Activated T-cell treated with anti-CD3 and anti-CD28 coated beads, Interleukin-2, amount 50 U/mL, for 48 hours (primary cell): Measurements from ENCODE around the gene PPFIA4.

Experiments
- DNase-seq, 2 experiments: peaks; one replicate each; pipeline ENCODE4 v3.0.0-alpha.2; 2020

The PPFIA4 gene

DNA sequence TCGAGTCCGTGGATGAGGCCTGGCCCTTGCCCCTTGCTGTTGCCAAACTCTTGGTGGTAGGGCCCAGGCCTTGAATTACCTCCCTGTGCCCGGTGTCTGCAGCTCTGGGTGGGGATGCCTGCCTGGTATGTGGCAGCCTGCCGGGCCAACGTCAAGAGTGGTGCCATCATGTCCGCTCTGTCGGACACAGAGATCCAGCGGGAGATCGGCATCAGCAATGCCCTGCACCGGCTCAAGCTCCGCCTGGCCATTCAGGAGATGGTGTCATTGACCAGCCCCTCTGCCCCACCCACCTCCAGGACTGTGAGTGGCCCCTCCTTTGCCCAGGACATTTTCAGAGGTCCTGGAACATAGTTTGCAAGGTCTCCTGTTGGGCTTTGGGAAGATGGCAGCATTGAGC lies 33.8 kb downstream of the PPFIA4 start:
- DNase-seq = no peak

DNA sequence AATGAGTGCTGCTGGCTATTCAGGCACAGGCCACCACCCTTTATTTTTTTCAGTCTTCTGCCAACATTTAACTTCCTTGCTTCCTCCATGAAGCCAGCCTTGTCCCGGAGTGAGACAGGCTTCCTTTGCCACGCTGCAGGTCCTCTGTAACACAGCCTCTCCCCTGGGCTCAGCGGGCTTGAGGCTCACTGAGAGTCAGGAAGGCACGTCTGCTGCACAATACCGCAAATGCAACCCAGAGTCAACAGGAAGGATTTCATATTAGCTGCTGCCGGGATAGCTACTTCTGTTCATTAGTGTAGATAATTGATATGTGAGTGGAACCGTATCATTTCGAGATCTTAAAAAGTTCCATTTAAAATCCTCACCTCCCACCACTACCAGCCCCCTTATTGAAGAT lies 37.0 kb downstream of the PPFIA4 start:
- DNase-seq = no peak

DNA sequence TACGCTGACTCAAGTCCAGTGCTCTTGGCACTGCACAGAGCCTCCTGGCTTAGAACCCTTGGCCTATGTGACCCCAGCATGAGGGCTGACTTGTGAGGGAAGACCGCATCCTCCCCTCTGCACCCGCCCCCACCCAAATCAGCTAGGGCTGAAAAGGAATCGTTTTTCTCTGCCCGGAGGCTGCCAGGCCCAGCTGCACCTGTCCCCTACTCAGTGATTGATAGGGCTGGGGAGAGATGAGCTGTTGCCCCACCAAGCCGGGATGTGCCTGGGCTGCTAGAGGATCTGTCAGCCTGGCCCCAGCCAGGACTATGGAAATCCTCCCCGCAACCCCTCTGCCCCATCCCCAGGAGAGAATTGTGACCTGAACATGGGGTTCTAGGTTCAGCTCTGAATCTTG lies 38.9 kb downstream of the PPFIA4 start:
- no peak for DNase-seq

DNA sequence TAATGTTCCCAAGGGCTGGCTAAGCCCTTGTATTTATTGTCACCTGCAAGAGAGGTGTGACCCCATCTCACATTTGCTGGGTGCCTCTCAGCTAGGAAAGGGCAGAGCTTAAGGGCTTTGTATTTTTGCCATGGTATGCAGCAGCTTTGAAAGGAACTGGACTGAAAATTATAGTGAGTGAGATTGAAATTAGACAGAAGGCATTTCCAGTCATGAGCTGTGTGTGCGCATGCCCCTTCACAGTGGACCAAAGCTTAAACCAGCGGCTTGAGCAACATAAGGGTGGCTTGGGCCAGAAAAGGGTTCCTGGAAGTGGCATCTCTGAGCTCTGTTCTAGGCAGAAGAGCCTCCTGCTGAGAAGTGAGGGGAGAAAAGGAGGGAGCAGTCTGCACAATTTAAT lies 39.7 kb downstream of the PPFIA4 start:
- DNase-seq = no peak

DNA sequence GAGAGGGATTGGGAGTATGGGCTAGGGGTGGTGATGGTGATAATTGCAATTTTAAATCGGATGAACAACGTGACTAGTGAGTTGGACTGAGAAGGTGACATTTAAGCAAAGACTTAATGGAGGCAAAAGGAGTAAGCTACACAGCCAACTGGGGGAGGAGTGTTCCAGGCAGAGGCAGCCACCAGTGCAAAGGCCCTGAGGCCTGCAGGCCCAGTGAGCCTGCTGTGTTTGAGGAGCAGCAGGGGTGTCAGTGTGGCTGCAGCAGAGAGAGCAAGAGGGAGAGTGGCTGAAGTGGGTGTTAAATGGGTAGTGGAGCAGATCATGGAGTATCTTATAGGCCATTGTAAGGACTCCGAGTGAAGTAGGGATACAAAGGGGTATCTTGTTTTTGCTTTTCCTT lies 40.7 kb downstream of the PPFIA4 start:
- DNase-seq = no peak

DNA sequence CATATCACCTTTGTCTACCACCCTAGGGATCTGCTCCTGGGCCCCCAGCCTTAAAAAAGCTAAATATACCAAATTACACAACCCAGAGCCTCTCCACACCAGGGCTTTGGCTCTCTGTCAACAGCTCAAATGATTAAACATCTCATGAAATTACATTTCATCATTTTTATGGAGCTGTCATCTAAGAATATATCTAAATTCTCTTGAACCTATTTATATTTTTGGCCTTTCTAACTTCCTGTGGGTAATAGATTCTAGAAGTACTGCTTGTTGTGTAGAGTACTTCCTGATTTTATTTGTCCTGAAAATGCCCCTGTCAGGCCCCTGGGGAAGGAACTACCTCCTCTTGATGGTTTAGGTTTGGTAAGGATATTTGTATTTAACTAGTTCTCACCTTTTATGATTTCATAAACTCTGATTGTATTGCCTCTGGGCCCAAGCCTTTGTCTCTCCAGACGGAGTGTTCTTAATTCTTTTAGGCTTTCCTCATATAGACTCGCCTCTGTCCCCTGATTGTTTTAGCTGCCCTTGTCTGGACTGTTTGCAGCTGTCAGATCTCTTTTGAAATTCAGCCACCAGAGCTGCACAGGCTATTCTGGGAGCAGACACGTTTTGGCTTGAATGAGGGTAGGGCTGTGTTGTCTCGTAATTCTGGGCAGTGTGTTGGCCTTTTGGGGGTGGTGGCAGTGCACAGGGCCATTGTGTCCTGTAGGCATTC lies 42.9 kb downstream of the PPFIA4 start:
- DNase-seq = no peak

DNA sequence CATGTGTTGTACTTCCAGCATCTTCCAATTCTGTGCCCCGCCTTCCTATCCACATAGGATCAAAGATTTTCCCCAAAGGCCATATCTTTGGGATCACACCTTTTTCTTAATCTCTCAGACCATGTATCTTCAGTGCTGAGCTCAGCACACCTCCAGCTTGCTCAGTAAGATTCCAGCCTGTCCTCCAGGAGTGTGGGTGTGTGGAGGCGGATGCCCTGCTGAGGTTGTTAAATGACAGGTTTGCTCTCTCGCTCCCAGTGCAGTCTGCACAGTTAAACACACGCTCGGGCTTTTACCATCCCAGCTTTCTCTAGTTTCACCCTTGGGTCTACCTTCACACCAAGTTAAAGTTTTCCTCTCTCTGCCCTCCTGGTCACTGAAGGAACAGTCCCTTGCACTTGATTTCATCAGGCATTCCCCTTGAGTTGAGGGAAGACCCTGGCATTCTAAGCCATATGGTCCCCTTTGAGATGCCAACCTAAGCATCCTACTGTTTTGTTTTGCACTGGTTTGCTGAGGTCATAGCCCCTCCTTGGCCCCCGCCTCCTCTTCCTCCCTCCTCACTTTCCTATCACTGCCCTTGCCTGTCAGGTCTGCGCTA lies 45.8 kb downstream of the PPFIA4 start:
- DNase-seq = no peak

DNA sequence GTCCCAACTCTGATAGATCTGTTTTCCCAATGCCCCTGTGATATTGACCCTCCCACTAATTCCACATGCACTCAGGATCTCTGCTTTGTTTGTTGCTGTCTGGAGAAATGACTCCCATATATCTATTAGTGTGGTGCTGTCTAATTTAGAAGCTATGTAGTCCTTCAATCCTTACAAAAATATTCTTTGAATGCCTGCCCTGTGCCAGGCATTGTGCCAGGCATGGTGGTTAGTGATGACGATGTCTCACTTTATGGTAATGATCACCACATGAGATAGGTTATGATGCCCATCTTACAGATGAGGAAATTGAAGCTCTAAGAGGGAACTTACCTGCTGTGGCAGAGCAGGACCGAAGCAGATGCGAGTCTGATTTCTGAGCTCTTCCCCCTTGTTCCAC lies 46.6 kb downstream of the PPFIA4 start:
- no peak for DNase-seq

DNA sequence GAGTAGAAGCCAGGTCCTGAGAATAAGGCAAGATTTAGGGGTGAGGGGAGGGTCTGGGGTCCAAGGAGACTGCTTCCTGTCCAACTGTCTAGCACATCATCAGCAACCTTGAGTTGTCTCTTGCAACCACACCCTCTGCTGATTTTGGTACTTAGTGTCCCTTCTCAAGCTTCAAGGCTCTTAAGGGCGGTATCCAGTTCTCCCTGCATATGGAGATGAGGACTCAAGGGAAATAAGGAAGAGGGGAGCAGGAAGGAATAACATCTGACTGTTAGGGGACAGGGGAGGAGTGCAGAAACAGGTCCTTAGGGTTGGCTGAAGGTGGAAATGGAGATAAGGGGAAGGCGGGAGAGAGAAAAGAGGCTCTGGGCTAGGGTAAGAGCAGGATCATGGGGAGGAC lies 47.2 kb downstream of the PPFIA4 start:
- no peak for DNase-seq

DNA sequence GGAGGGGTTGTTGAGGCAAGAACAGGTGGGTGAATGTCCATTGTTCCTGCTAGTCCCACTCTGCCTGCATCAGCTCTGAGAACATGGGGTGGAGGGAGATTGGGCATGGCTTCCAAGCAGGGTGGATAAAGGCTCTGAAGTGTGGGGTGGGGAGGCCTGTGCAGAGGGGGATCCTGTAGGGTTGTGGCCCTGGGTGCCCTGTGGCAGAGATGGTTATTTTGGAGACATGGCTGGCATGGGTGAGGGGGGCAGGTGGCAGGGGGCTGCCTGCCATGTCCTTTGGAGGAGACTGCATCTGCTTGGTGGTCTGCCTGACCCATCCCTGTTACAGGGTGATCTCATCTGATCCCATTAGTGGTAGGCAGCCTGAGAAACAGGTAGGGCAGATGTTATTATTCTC lies 48.3 kb downstream of the PPFIA4 start:
- DNase-seq = no peak

DNA sequence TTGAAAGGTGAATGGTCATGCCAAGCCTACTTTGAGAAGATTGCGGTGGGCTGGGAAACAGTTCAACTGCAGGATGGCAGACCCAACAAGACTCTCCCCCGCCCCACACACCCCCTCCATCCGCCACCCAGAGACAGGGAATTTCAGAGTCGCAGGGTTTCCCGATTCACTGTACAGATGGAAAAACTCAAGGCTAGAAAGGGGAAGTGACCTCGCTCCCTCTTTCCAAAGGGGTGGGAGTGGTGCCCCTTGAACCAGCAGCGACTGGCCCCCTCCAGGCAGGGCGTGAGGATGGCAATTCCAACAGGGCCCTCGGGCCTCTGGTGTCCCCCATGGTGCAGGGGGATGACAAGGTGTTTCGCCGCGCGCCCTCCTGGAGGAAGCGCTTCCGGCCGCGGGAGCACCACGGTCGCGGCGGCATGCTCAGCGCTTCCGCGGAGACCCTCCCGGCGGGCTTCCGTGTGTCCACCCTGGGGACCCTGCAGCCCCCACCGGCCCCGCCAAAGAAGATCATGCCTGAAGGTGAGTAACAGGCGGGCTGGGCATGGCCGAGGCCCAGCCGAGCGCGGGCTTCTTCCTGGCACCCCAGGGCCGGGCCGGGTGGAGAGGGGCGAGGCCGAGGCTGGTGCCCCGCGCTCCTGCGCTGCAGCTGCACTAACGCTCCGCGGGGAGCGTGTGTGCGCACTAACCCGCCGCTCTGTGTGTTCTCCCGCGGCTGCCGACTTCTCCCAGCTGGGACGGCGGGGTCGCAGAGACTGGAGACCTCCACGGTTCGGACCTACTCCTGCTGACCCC lies 49.1 kb downstream of the PPFIA4 start:
- DNase-seq = peak in 1 of 2 experiments; percentile 33

DNA sequence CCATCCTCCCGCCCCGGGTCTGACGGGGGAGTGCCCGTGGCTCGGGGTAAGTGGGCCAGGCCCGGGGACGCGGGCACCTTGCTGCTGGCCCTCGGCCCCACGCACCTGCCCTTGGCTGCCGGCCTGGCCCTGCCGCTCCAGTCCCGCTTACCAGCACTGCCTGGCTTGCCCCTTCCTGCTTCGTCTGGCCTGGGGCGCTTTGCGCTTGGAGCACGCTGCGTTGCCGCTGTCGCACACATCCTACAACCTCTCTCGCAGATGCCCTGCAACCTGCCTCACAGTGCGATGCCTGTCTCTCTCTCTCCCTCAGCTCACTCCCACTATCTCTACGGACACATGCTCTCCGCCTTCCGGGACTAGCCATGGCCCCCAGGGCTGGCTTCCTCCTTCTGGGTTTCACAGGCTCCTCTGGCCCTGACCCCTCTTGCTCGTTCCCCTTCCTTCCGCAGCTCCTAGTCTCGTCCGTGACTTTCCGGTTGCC lies 49.8 kb downstream of the PPFIA4 start:
- no peak for DNase-seq

DNA sequence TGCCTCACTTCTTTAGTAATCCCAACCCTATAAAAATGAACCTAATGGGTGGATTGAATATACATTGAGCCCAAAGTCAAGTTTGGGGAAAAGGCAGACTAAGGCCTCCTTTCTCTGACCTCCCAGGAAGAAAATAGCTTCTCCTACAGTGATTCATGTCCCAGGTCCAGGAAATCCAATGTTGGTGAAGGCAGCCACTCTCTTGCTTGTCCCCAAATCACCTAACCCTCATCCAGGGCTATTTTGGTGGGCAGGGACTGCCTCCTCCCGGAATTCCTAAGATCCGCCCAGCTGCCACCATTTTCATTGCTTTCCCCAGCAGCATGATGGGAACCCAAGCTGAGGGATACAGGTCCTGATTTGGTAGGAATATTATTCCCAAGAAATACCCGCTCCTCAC lies 51.1 kb downstream of the PPFIA4 start:
- DNase-seq = no peak

DNA sequence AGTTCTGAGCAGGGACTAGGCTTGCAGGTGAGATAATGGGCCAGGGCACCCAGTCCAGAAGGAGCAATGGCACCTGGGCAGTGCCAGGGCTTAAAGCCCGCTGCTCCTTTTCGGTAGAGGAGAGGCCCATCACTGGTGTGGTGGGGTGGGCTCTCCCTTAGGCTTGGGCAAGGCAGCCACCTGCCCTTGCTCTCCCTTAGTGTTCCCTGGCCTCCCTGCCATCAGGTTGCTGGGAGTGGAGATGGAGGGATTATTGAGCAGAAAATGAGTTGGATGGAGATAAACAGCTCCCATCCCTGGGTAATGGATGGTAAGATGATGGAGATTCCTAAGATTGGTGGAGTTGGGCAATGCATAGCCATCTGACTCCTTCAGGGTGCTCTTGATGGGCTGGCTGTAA lies 51.7 kb downstream of the PPFIA4 start:
- DNase-seq = no peak

DNA sequence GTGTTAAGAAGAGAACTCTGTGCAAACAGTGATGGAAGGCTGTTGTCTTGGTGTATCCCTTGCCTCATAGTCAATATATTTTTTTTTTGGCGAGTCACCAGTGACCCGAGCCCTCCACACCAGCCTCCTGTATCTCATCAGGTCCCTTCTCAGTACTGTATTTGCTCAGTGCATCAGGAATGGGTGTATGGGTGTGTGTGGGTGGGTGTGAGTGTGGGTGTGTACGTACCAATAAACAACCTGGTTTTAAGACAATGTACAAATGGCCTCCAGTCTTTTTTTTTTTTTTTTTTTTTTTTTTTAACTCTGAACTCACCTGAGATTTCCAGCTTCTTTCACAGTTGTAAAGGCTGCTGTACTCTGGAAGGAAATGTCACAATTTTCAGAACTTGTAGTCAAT lies 52.2 kb downstream of the PPFIA4 start:
- DNase-seq = no peak

DNA sequence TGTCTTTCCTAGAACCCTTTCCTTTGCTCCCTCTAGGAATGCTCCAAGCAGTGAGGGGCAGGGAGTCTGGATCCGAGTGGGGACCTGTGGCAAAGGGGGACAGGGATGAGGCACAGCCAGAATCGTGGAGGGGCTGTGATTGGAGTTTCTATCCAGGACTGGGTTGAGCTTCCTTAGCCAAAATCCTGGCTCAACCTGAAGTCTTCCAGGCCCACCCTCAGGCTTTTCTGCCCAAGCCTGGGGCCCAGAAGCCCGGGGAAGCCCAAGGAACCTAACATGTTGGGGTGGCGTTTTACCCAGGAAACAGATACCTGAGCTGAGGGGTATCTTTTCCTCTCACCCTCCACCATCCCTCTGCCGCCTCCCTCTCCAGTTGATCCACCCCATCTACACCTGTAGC lies 54.2 kb downstream of the PPFIA4 start:
- DNase-seq = no peak

DNA sequence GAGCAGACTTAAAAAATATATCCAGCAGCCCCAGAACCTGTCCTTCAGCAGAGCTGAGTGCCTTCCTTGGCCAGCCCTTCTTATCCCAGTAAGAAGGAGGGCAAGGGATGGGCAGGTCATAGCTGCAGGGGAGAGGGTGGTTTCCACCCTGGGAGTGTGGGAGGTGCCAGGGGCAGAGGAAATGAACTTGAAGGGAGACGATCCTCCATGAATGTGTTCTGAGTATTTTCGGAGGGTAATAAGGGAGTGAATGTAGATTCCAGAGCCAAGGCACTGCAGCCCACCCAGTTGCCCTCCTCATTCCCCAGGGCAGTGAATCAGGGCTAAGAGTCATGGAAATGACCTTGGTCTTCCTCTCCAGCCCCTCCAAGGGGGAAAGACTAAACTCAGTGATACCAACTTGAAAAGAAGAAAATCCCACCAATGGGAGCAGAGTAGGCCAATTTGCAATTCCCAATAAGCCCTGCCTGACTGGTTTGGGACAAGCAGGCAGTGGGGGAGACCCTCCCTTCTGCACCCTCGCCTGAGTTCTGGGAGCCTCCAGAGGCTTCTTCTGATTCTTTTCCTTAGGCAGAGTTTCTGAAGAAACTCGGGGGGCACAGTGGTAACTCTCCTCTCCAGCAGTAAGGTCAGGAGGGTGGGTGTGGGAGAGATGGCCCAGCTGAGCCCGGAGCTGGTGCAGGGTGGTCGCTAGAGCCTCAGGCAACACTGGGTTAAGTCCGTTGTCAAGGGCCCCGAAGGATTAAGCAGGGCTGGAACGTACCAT lies 55.4 kb downstream of the PPFIA4 start:
- DNase-seq = no peak

DNA sequence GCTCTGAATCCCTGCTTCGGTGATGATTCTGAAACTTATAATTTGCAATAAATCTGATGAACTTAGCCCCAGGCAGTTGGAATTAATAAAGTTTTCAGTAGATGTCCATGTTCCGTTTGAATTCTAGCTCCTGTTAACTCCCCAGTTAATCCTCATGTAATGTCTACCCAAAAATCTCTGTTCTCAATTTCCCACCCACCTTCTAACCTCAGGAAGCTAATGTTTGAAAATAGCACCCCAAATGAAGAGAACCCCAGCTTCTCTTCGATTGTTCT lies 55.9 kb downstream of the PPFIA4 start:
- DNase-seq = no peak

DNA sequence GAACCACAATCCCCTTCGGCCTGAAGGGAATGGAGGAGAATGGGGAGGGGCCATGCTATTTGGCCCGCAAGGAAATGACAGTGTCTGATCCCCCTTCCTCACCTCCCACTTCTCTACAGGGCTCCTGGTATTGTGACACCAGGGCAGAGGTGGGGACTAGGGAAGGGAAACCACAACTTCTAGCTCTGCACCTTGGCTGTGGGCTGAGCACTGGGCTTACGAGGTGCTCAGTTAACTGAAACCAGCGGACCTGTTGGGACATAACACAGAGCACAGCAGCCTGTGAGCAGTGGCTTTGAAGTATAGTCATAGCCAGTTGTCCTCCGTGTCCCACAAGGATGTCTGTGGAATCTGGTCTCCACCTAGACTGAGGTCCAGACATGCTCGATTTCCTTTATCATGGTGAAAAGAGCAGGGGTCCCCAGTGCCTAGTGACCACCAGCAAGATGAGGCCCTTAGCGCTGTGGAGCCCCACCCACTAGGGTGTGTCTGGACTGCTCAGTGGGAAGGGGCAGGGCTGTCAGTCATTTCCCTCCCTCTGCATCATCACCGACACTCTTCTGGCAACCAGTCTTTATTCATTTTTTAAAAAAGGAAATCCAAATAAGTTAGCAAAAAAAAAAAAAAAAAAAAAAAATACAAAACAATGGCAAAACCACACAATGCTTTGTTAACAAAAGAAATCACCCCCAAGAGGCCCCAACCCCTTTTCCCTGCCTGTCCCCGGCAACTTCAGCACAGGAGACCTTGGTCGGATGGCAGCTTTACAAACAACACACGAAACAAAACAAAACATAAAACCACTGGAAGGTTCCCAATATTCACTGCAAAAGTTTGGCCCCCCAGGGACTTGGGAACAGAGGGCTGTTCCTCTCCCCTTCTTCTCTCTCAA lies 56.5 kb downstream of the PPFIA4 start:
- DNase-seq = peak in 1 of 2 experiments; percentile 11

DNA sequence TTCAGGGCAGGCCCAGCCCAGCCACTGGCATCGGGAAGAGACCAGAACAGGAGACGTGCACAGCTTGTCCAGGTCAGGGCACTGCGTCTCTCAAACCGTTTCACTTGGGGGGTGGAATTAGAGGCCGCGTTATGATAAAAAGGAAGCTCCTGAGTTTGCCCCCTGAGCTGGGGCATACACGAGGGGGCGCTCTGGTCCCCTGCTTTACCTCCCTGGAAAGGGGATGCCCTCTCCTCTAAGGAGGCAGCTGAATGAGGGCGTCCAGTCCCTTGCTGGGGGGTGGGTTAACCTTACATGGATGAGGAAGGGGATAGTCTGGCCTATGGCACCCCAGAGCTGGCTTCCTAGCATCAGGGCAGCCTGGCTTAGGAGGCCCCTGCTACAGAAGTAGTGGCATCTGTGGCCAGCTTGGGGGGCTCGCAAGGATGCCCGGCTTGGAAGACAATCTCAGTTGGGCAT lies 57.2 kb downstream of the PPFIA4 start:
- DNase-seq = no peak

DNA sequence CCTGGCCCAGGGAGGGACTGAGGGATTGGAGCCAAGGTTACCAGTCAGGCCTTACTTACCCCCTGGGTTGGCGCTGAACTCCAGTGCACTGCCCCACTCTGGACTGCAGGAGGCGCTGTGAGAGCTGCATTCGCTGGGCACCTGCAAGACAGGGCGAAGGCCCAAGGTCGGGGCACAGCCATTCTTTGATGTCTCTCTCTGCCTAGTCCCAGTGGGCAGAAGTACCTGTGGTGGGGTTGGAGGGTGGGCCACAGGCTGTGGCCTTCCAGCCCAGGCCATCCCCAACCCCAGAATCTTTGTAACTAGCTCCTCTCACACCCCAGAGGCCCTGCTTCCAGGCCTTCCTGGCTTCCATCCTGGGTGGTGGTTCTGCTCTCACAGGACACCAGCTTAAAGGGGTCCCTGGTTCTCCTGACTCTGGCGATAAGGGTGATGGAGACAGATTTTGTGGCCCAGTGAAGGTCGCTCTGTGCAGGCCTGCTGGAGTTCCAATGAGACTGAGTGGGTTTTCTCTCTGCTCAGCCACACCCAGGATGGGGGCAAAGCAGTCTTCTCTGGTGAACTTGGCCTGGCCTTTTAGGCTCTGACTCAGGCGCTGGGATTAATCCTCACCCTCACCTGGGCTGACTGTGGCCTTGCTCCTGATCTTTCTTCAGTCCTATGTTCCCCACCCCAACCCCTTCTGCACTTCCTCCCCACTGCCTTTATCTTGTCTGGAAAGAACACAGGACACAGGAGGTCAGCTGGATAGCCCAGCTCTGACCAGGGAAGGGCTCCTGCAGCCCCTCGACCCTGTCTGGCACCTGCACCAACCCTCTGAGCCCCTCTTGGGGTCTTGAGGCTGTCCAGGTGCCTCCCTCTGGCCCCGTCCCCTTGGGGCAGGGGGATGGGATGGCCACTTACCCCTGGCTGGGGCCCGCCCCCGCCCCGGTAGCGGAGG lies 58.6 kb downstream of the PPFIA4 start:
- DNase-seq = peak; percentile 71 to 73
